Frontal cortex (tissue), 4 donors: ENCODE measurements around the gene DCAKD. TPM values are rescaled to one million over a fixed set of nuclear protein-coding genes. Genes with fewer than 3 reads are reported as not detected.

Experiments used
- DNase-seq, 2 donors: peaks; one replicate each; pipeline ENCODE4 v3.0.0; 2012; ENCODE audit warnings: low spot score in 2 of 2
- FAIRE-seq: peaks from 2 replicates; lab custom pipeline; 2012; peaks lifted over from hg19 to GRCh38; lab: Jason Lieb, UNC
- total RNA-seq: library from RNA; depleted of rRNA; stranded (reverse); fragments of >200 nt; gene quantifications from one replicate; pipeline ENCODE4 v1.2.3, GENCODE V29; 2014
- donor health status: control.
- donor health status: control.
- donor health status: control.

The DCAKD gene
- total RNA-seq, 1 donor from 2014 or later, result 48.5 TPM

DNA sequence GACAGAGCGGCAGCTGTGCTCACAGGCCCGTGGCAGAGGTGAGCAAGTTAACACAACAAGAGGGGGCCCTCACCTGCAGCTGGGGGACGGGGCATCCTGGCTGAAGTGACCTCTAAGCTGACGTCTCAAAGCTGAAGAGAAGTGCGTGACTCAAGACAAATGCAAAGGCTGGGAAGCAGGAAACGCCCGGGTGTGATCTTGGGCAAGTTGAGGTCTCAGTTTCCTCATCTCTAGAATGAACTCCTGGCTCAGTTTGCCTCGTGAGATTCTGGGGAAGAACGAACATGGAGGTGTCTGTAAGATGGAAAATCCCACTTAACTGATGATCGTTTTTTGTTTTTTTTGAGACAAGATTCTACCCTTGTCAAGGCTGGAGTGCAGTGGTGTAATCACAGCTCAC is 43.2 kb downstream of the DCAKD start:
- no peak for DNase-seq
- FAIRE-seq, result no peak

DNA sequence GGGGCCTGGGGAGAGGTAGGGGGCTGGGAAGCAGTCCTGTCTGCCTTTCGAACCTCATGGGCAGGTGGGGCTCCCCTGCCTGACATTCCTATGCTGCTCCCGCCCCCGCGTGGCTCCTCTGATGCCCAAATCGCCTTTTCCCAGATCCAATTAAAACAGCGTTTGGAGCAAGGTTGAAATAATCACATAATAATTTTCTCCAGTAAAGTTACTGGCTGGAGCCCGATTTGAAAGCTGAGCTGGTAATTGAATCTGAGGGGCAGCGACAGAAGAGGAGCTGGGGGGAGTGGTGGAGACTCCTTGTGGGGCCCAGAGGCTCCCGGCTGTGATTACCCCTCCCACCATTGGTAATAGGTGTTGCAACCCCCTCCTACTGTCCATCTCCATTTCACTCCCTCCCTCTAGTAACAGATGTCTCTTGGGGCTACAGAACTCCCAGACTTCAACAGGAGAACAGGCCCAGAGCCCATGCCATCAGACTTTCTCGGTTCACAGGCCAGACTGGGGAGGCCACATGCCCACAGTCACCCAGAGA is 44.4 kb downstream of the DCAKD start:
- DNase-seq (no peak), FAIRE-seq (no peak)

DNA sequence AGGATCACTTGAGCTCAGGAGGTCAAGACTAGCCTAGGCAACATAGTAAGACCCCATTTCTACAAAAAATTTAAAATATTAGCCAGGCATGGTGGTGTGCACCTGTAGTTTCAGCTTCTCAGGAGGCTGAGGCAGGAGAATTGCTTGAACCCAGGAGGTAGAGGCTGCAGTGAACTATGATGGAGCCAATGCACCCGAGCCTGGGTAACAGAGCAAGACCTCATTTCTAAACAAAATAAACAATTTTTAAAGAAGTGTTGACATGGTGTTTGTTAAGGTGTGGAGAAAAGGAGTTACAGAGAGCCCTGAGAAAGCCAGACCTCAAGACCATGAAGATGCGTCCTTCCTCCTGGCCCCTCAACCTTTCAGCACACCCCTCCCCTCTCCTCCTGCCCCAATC is 45.7 kb downstream of the DCAKD start:
- DNase-seq (no peak), FAIRE-seq (no peak)

DNA sequence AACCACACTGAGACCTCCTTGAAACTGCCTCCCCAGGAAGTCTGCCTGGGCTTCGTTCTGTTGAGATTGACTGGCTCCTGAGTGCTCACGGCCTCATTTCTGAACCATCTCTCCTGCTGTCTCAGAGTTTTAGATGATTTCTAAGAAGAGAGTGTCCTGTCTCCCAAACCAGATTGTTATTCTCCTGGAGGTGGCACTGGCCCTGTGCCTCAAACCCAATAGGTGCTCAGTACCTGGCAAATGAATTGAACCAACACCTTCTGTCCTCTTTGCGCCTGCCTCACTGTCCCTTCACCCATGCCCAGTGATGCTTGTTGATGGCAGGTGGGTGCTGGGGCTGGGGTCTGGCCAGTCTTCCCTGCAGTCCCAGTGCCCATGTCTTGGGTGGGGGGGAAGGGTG is 47.0 kb downstream of the DCAKD start:
- DNase-seq (no peak), FAIRE-seq (no peak)

DNA sequence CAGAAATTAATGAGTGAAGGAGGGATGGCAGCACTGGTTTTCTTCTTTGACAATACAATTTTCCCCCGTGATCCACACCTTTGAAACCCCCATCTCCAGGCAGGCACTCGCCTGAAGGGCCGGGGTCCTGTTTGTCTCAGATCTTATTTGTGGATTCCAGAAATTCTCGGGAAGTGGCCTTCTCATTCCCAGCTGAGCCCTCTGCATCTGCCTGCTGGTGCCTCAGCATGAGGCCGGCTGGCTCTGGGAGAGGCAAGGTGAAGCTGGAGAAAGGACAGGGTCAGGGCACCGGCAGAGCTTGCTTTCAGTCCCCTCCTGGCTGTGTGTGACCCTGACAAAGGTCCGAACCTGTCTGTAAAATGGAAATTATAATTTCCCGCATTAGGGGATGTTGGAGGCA is 47.6 kb downstream of the DCAKD start:
- FAIRE-seq, result no peak
- no peak for DNase-seq

DNA sequence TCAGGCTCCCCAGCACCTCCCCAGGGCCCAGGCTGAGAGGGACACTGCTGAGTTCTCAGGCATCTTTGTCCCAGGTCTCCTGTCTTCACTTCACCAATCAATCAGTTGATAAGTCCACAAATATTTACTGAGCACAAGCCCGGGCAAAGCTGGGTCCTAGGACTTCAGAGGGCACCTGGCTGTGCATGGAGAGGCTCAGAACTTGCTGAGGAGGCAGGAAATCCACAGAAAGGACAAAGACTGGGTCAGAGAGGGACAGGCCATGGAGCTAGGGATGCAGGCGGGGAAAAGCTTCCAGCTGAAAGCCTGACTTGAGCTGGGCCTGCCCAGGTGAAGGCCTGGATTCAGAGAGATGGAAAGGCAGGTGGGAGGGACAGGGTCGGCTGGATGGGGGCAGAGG is 50.1 kb downstream of the DCAKD start:
- DNase-seq (no peak), FAIRE-seq (no peak)

DNA sequence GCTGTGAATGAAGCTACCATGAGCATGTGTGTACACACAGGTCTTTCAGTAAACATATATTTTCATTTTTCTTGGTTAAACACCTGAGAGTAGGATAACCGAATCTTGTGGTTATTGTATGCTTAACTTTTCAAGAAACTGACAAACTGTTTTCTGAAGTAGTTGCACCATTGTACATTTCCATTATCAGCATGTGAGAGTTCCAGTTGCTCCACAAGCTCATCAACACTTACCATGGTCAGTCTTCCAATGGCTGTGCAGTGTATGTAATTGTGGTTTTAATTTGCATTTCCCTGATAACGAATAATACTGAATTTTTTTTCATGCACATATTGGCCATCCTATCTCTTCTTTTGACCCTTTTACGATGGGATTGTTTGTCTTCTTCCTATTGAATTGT is 52.0 kb downstream of the DCAKD start:
- DNase-seq (no peak), FAIRE-seq (no peak)

DNA sequence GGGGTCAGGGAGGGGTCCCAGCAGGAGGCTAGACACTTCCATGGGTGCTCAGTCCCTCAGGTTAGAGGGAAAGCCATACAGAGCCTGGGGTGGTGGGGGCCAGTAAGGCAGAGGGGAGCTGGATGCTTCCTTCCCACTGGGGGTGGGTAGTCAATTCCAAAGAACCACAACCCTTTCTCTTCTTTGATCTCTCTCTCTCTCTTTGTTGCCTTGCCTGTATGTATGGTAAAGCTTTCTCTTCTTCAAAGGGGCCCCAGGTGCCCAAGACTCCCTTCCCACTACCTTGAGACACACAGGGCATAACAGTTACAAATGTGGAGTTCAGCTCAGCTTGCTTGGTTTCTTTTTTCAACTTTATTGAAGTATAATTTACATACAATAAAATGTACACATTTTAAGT is 52.8 kb downstream of the DCAKD start:
- DNase-seq, result no peak
- FAIRE-seq, result no peak

DNA sequence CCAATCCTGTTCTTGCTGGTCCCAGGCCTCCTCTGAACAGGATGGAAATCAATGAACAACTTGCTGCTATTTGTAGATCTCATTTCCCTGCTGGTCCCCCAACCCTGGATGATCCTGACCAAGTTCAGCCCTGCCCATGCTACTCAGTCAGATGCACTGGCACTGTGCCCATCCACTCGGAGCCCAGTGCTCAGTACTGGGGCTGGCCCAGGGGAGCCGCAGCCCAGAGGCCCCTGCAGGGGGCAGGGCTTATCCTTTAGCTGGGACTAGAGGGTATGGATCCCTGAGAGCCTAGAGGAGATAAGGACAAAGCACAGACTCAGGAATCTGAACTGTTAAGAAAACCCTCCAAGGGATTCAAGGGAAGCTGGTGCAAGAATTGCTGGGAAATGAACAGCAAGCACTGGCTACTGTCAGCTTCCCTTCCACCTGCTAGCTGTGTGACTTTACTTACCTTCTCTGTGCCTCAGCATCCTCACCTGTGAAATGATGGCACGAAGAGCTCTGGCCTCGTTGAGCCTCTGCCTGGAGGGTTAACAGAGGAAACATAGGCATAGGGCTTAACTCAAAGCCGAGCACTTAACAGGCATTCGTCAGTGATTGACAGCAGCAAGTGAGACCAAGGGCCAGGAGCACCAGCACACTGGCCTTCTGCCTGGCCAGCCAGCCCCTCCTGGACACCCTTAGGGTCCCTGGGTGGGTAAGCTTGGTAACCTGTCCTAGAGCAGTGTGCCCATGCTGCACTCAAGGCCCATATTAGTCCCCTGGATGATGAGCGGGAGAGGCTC is 53.5 kb downstream of the DCAKD start:
- DNase-seq (no peak), FAIRE-seq (no peak)

DNA sequence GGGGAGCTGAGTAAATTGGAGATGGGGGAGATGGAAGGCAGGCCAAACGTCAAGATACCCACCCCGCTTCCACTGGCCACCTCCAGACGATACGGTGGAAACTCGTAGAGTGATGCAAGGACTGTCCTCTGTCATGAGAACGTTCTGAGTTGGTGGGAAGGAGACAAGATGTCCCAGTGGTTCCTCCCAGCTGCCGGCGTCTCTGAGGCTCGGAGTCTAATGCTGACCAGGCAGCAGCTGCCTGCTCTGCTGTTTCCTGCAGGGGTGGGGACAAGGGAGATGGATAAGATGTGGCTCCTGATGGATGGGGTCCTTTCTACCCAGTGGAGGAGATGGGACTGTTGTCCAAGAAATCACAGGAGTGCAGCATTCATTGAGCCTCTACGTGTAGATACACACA is 55.1 kb downstream of the DCAKD start:
- FAIRE-seq, result no peak
- DNase-seq, result no peak

DNA sequence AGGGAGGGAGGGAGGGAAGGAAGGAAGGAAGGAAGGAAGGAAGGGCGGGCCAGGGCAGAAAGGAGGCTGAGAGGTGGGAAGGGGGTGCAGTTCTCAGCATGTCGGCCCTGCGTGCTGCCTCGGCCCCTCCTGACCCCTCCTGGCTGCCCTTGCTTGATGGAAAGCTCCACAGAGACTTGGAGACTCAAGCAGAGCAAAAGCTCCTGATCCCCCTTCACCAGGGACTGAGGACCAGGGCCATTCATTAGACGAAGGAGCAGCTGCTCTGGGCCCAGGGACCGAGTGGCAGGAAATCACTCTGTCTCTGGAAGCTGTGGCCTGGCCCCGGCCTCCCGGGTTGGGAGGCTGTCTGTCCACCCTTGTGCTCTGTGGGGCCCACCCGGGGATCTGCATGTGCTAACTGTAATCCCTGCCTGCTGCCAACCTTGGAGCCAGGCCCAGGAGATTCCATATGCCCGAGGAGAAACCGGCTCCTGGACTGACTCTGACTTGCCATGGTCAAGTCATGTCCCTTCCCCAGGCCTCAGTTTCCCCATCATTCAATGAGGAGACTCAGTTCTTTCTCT is 55.9 kb downstream of the DCAKD start:
- DNase-seq (no peak), FAIRE-seq (no peak)

DNA sequence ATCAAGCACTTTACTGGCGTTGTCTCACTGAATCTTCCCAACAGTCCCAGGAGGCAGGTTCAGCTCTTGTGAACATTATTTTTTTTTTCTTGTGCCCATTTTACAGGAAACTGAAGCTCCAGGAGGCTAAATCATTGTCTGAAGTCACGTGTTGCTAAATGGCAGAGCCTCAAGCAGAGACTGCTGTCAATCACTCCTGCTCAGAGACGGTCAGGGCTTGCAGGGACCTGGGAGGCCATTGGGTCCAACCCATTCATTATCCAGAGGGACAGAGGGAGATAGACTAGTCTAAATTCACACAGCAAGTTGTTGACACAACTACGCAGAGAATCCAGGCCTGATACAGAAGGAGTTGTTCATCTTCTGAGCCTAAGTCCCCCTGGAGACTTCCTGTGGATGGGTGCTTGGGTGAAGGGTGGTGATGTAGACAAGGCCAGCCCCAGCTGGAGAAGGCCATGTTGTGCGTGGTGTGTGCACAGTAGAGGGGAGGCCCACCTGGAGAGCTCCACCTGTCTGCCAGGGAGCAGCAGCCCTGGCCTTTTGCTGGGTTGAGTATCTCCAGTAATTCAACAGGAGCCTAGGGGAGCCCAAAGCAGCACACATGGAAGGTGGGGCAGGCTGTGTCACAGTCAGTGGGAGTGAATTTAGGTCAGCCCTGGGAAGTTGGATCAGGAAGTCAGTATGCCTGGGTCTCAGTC is 59.0 kb downstream of the DCAKD start:
- DNase-seq (no peak), FAIRE-seq (no peak)

DNA sequence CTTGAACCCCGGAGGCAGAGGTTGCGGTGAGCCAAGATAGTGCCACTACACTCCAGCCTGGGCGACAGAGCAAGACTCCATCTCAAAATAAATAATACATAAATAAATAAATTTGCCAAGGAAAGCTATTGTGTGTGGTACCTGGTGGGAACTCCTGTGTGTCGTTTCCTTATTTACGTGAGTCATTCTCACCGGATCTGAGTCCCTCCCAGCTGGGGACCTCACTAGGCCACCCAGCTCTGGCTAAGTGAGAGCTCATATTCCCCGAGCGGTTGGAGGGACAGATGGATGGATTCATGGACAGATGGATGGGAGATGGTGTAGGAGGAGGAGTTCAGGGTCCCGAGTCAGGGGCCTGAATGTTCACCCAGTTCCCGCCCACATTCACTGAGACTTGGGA is 60.4 kb downstream of the DCAKD start:
- no peak for FAIRE-seq
- no peak for DNase-seq

DNA sequence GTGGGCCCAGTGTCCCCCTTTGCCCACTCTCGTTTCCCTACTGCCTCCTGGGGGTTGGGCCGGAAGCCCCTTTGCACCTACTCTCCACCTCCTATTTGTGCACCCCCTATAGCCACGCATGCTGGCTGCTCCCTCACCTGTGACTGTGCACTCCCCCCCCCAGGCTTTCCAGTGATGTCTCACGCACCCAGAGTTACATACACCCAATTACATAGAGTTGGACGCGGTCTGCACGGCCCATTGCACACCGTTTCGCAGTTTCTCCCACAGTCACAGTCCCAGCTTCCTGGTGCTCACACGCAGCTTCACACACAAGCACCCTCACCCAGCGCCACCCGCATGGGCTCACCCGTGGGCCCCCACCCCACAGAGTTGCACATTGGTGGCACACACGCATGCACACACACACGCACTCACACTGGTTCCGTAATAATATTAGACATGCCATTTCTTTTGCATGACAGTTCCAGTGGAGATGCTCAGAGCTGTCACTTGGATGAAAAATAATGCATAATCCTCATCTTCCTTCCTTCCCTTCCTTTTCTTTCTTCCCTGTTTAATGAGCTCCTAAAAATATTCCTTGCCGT is 61.8 kb downstream of the DCAKD start:
- FAIRE-seq (no peak), DNase-seq (no peak)

DNA sequence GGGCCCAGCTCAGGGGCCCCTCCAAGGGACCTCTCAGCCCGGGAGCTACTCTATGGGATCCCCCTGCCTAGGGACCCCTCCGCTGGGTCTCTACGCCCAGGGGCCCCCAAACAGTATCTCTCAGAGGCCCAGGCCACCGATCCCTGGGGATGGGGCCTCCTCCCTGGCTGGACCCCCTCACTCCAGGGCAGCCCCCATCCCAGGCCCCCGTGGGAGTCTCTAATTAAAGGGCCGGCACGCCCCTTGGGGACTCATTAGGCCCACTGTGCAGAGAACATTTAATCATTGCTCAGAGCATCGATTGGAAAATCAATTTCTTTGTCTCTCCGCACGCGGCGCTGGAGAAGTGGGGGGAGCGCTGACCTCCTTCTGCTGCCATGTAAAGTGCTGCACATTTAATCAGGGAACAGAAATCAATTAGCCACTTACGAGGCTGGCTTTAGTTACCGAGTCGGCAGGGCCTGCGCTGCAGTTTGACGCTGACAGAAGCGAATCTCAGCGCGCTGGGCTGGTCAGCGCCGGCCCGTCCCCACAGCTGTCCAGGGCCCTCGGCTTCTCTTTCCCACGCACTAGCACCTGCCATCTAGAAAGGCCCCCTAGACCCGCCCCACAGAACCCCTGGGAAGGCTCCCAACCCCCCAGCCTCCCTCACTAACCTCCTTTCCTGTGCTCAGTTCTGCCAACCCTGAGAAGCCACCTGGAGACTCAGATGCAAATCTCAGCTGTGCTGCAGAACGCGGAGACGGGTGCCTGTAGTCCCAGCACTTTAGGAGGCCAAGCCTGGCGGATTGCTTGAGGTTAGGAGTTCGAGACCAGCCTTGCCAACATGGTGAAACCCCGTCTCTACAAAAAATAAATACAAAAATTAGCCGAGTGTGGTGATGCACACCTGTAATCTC is 63.1 kb downstream of the DCAKD start:
- FAIRE-seq (no peak), DNase-seq (no peak)

DNA sequence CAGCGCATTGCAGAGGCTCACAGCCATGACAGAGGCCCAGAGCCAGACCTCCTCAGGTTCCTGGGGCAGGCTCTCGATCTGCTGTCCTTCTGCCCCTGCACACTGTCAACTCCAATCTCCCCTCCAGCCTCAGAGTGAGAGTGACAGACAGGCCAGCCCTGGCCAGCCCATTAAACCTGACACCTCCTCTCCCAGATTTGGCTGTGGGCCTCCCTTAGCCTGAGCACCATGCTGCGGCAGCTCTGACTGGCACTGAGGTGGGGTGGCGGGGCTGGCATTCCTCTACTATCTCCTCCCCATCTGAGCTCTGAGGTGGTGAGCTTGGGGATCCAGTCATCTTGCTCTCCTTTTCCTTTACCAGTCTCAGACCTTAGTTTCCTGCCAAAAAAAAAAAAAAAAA is 67.9 kb downstream of the DCAKD start:
- no peak for FAIRE-seq

DNA sequence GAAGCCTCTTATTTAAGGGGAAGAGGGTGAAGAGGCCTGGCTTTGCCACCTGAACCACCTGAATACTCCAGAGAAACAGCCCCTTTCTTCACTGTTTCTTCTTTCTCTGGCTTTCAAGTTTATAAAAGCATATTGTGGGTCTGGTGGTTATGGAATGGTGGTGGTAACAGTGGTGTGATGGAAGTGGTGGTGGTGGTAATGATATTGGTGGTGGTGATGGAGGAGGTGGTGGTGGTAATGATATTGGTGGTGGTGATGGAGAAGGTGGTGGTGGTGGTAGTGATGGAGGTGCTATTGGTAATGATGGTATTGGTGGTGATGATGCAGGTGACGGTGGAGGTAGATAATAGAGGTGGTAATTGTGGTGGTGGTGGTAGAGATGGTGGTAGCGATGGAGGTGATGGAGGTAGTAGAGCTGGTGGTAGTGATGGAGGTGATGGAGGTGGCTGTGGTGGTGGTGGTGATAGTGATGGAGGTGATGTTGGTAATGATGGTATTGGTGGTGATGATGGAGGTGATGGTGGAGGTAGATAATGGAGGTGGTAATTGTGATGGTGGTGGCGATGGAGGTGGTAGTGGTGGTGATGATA is 69.2 kb downstream of the DCAKD start:
- DNase-seq (no peak), FAIRE-seq (no peak)

More for the DNA sequence above, 67.9 kb downstream of the DCAKD start:
- no peak for DNase-seq

DNA sequence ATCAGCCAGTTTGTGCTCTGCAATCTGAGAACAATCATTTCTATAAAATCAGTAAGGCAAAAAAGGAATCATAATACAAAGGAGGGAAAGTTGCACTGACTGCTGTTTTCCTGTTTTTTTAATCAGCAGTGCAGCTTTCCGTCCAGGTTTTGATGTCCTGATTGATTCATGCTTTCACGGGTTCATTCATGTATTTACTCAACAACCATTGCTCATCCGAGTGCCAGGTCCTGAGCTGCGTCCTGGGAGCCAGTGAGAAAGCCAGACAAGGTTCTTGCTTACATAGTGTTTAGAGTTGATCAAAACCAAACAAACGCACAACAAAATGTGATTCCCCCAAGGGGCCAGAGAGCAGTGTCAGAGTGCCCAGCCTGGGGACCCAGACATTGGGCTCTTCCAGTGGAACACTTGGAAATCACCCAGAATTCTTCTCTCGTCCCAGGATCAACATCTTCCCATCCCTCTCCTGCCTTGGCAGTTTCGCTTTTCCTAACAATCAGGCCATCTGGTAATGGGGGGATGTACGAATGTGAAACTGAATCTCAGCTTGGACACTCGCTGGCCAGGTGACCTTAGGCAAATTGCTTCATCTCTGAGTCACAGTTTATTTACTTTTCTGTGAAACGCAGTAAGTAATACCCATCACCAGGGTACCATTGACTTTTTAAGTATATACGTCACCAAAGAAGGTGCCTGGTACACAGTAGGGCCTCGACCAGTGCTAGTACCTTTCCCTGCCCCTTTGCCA is 70.0 kb downstream of the DCAKD start:
- FAIRE-seq, result no peak
- no peak for DNase-seq
